Skeletal muscle satellite cell (primary cell): ENCODE results near the gene MAP2K3.

Experiments
- H3K27me3 ChIP-seq: 2 replicates; pipeline ENCODE4 v1.7.0; 2013; ENCODE audit warnings: low read length; ENCODE audit not compliant: control insufficient read depth, insufficient read depth
- H3K36me3 ChIP-seq: 2 replicates; pipeline ENCODE4 v1.7.0; 2013; ENCODE audit warnings: mild to moderate bottlenecking, control low read depth, low read length; ENCODE audit not compliant: insufficient read depth
- H3K4me1 ChIP-seq: 2 replicates; pipeline ENCODE4 v1.7.0; 2013; ENCODE audit warnings: low read length; ENCODE audit not compliant: control insufficient read depth, insufficient read depth
- H3K4me2 ChIP-seq: 2 replicates; pipeline ENCODE4 v1.7.0; 2013; ENCODE audit warnings: mild to moderate bottlenecking, low read length
- H3K4me3 ChIP-seq: 2 replicates; pipeline ENCODE4 v1.7.0; 2013; ENCODE audit warnings: low read length
- H3K9ac ChIP-seq: 2 replicates; pipeline ENCODE4 v1.7.0; 2013; ENCODE audit warnings: mild to moderate bottlenecking, low read depth, low read length, moderate library complexity
- H3K9me3 ChIP-seq: replicated peaks from 2 replicates; pipeline ENCODE4 v1.7.0; 2013; ENCODE audit warnings: mild to moderate bottlenecking, control low read depth, low read length

Gene MAP2K3

GRCh38 chr17:21356537-21357127 lies 72.1 kb downstream of the MAP2K3 start:
- Histone ChIP-seq H3K9me3 (no peaks in the 10 kb centered on the region), H3K27me3 (peaks cover 27% of the 10 kb centered on the region), H3K4me3 (no peak overlapping the region), H3K4me2 (no peak overlapping the region), H3K36me3 (no peaks in the 10 kb centered on the region), H3K4me1 (peaks cover 3% of the 10 kb centered on the region), H3K9ac (no peak overlapping the region)

GRCh38 chr17:21357281-21357680 lies 72.8 kb downstream of the MAP2K3 start:
- H3K27me3 ChIP-seq, result peaks cover 34% of the 10 kb centered on the region
- peaks cover 3% of the 10 kb centered on the region for H3K4me1 ChIP-seq
- no peak overlapping the region for H3K4me3 ChIP-seq
- no peaks in the 10 kb centered on the region for H3K9me3 ChIP-seq
- no peak overlapping the region for H3K4me2 ChIP-seq
- H3K9ac ChIP-seq, result no peak overlapping the region
- no peaks in the 10 kb centered on the region for H3K36me3 ChIP-seq

- H3K4me1 ChIP-seq, result peaks cover 3% of the 10 kb centered on the region
- H3K9me3 ChIP-seq, result no peaks in the 10 kb centered on the region
- H3K27me3 ChIP-seq, result peaks cover 40% of the 10 kb centered on the region
- no peak overlapping the region for H3K9ac ChIP-seq
- no peaks in the 10 kb centered on the region for H3K36me3 ChIP-seq
- H3K4me2 ChIP-seq, result no peak overlapping the region
- H3K4me3 ChIP-seq, result no peak overlapping the region
Measured at GRCh38 chr17:21357696-21358656, 73.5 kb downstream of the MAP2K3 start.

GRCh38 chr17:21358682-21359482 lies 74.4 kb downstream of the MAP2K3 start:
- peaks cover 46% of the 10 kb centered on the region for H3K27me3 ChIP-seq
- no peak overlapping the region for H3K4me2 ChIP-seq
- no peak overlapping the region for H3K4me3 ChIP-seq
- no peaks in the 10 kb centered on the region for H3K36me3 ChIP-seq
- H3K9me3 ChIP-seq, result no peaks in the 10 kb centered on the region
- H3K9ac ChIP-seq, result no peak overlapping the region
- H3K4me1 ChIP-seq, result no peaks in the 10 kb centered on the region

- Histone ChIP-seq H3K4me3 (no peak overlapping the region), H3K4me1 (no peaks in the 10 kb centered on the region), H3K36me3 (no peaks in the 10 kb centered on the region), H3K27me3 (peaks cover 49% of the 10 kb centered on the region), H3K9me3 (no peaks in the 10 kb centered on the region), H3K4me2 (no peak overlapping the region), H3K9ac (no peak overlapping the region)
Measured at GRCh38 chr17:21359483-21359840, 75.0 kb downstream of the MAP2K3 start.

GRCh38 chr17:21360048-21360447 lies 75.5 kb downstream of the MAP2K3 start:
- Histone ChIP-seq H3K9ac (no peak overlapping the region), H3K36me3 (no peaks in the 10 kb centered on the region), H3K27me3 (peaks cover 49% of the 10 kb centered on the region), H3K4me3 (no peak overlapping the region), H3K9me3 (no peaks in the 10 kb centered on the region), H3K4me1 (no peaks in the 10 kb centered on the region), H3K4me2 (no peak overlapping the region)

- H3K4me2 ChIP-seq, result no peak overlapping the region
- no peak overlapping the region for H3K9ac ChIP-seq
- H3K4me1 ChIP-seq, result no peaks in the 10 kb centered on the region
- no peak overlapping the region for H3K4me3 ChIP-seq
- H3K36me3 ChIP-seq, result no peaks in the 10 kb centered on the region
- H3K27me3 ChIP-seq, result peaks cover 49% of the 10 kb centered on the region
- H3K9me3 ChIP-seq, result no peaks in the 10 kb centered on the region
Measured at GRCh38 chr17:21361020-21361809, 76.7 kb downstream of the MAP2K3 start.

- H3K27me3 ChIP-seq, result peaks cover 54% of the 10 kb centered on the region
- no peak overlapping the region for H3K4me3 ChIP-seq
- H3K4me1 ChIP-seq, result no peaks in the 10 kb centered on the region
- H3K4me2 ChIP-seq, result no peak overlapping the region
- H3K9ac ChIP-seq, result no peak overlapping the region
- H3K36me3 ChIP-seq, result no peaks in the 10 kb centered on the region
- H3K9me3 ChIP-seq, result no peaks in the 10 kb centered on the region
Measured at GRCh38 chr17:21362331-21362931, 77.9 kb downstream of the MAP2K3 start.

GRCh38 chr17:21363776-21364642 lies 79.5 kb downstream of the MAP2K3 start:
- Histone ChIP-seq H3K4me3 (no peak overlapping the region), H3K9me3 (no peaks in the 10 kb centered on the region), H3K27me3 (peaks cover 62% of the 10 kb centered on the region), H3K36me3 (no peaks in the 10 kb centered on the region), H3K4me1 (no peaks in the 10 kb centered on the region), H3K9ac (no peak overlapping the region), H3K4me2 (no peak overlapping the region)
